Right cardiac atrium (tissue), 5 donors: ENCODE data around the gene NOL6. TPM values are rescaled to one million over a fixed set of nuclear protein-coding genes. Genes with fewer than 3 reads are reported as not detected.
"Not testable (repeated sequence)": the region's sequence is repeated elsewhere in the genome, so short reads cannot be mapped to it uniquely, and the experiment has no call there.

Experiments used
- ATAC-seq, 2 donors: fragments of 200-7000 bp; cut with Tn5 transposase; one replicate each; pipeline versions ENCODE4 v1.8.0 to v1.9.1; 2020; ENCODE audit warnings: moderate library complexity in 2 of 2, mild to moderate bottlenecking in 1 of 2
- DNase-seq, 3 donors: peaks; one replicate each; pipeline ENCODE4 v3.0.0-alpha.2; 2020
- H3K27ac ChIP-seq: one replicate; pipeline ENCODE4 v1.5.1; 2013; ENCODE audit warnings: mild to moderate bottlenecking, low read length, control low read depth, moderate library complexity
- H3K27me3 ChIP-seq: one replicate; pipeline ENCODE4 v1.6.1; 2013; ENCODE audit not compliant: control insufficient read depth, insufficient read depth
- H3K4me1 ChIP-seq: one replicate; pipeline ENCODE4 v1.6.1; 2013; ENCODE audit warnings: low read length; ENCODE audit not compliant: control insufficient read depth, insufficient read depth
- H3K4me3 ChIP-seq: one replicate; pipeline ENCODE4 v1.5.1; 2013; ENCODE audit warnings: low read length, control low read depth
- H3K9me3 ChIP-seq: one replicate; pipeline ENCODE4 v1.6.1; 2013; ENCODE audit warnings: low read length; ENCODE audit not compliant: control insufficient read depth
- WGBS: extraction: QIAGEN DNeasy Blood & Tissue Kit; methylation state at CpG from one replicate; pipeline ENCODE4 v1.1.7; 2013; 5-methylcytosine and 5-hydroxymethylcytosine counted together
- intact Hi-C, 4 donors: fragments of 100-400 bp; cut with DNase I; formaldehyde crosslinking; loops; one replicate each; pipeline versions ENCODE4 v1.11.0 to v1.14.0; 2022 to 2023
- long read RNA-seq, 4 donors: library from polyadenylated mRNA; unstranded; transcript quantifications; one replicate each; pipeline ENCODE4 v2.0.0, GENCODE V29; 2020 to 2021
- polyA plus RNA-seq: library from polyadenylated mRNA; stranded (reverse); fragments of 200-250 nt; gene quantifications from one replicate; pipeline ENCODE4 v1.2.3, GENCODE V29; 2013
- total RNA-seq, 4 donors: library from RNA; stranded (reverse); fragmentation: NEBNext Ultra II Directional; extraction: Animal tissue kit (Norgen Biotek cat#: 25700); gene quantifications; one replicate each; pipeline ENCODE4 v1.2.1, GENCODE V29; 2021
- donor health status: healthy with polysubstance abuse.
- donor health status: DM: no; HTN: yes; CAD: no.
- donor health status: DM: no; HTN: no; CAD: no.
- donor health status: DM: no; HTN: yes; CAD: no; lungs with severe emphysema.
- donor health status: DM: yes; HTN: yes; CAD: no.

Gene NOL6, protein sequence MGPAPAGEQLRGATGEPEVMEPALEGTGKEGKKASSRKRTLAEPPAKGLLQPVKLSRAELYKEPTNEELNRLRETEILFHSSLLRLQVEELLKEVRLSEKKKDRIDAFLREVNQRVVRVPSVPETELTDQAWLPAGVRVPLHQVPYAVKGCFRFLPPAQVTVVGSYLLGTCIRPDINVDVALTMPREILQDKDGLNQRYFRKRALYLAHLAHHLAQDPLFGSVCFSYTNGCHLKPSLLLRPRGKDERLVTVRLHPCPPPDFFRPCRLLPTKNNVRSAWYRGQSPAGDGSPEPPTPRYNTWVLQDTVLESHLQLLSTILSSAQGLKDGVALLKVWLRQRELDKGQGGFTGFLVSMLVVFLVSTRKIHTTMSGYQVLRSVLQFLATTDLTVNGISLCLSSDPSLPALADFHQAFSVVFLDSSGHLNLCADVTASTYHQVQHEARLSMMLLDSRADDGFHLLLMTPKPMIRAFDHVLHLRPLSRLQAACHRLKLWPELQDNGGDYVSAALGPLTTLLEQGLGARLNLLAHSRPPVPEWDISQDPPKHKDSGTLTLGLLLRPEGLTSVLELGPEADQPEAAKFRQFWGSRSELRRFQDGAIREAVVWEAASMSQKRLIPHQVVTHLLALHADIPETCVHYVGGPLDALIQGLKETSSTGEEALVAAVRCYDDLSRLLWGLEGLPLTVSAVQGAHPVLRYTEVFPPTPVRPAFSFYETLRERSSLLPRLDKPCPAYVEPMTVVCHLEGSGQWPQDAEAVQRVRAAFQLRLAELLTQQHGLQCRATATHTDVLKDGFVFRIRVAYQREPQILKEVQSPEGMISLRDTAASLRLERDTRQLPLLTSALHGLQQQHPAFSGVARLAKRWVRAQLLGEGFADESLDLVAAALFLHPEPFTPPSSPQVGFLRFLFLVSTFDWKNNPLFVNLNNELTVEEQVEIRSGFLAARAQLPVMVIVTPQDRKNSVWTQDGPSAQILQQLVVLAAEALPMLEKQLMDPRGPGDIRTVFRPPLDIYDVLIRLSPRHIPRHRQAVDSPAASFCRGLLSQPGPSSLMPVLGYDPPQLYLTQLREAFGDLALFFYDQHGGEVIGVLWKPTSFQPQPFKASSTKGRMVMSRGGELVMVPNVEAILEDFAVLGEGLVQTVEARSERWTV
- total RNA-seq (10 to 100 TPM; 13.7 to 24.6 (median 15.4) TPM), polyA plus RNA-seq (13.5 TPM)
- long read RNA-seq, donor 1, full-length matches to known transcripts: 4 of 28 reads
- long read RNA-seq, donor 1, partial matches to known transcripts: 20 of 28 reads
- long read RNA-seq, donor 1, other reads (novel, unspliced or antisense): 4 of 28 reads
- long read RNA-seq, donor 2, full-length matches to known transcripts: 4 of 8 reads
- long read RNA-seq, donor 2, partial matches to known transcripts: 3 of 8 reads
- long read RNA-seq, donor 2, other reads (novel, unspliced or antisense): 1 of 8 reads
- long read RNA-seq, donor 3, full-length matches to known transcripts: 2 of 63 reads
- long read RNA-seq, donor 3, partial matches to known transcripts: 50 of 63 reads
- long read RNA-seq, donor 3, other reads (novel, unspliced or antisense): 11 of 63 reads
- long read RNA-seq, donor 4, full-length matches to known transcripts: 7 of 21 reads
- long read RNA-seq, donor 4, partial matches to known transcripts: 8 of 21 reads
- long read RNA-seq, donor 4, other reads (novel, unspliced or antisense): 6 of 21 reads

DNA sequence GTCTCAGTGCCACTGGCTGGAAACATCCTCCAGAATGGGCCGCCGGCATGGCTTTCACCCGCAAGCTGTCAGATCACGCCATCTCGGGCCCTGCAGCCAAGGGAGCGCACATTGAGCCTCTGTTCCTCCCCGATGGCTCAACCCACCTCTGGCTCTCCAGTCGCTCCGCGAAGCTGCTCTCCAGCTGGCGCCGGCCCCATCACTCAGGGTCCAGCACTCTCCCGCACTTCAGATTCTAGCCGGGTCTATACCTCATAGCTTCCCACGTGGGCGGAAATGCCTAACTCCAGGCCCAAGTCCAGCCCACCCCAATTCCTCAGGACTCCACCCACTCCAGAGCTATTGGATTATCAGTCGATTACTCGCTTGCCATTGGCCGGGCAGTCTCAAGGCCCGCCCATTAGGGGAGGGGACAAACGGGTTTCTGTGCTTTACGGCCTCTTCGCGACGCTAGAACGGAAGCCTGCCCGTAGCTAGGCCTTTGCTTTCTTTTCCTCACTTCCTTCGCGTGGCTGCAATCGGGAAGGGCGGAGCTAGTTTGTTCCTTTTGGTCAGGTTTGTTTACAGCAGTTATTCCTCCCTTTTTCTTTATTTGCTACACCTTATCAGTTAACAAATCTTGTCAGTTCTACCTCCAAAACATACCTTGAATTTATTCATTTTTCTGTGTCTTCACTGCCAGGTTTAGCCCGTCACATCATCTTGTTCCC lies at the start of gene NOL6:
Gene NOL6 (minus strand): TSS at position 282 of the 710 bp plus-strand sequence. CDS start 82 bp downstream, at position 200.
- Histone ChIP-seq H3K27ac (peak within 1 kb of the TSS; percentile 44), H3K27me3 (no peaks in the 10 kb centered on the region), H3K4me1 (no peaks in the 10 kb centered on the region), H3K9me3 (no peaks in the 10 kb centered on the region), H3K4me3 (peak within 1 kb of the TSS; percentile 71)
- intact Hi-C loops: loop anchor here in 2 of 4 donors (5.0 to 10.0 kb wide), 2 partner anchors 39 to 119 kb away; no protein-coding TSS in a partner anchor
- ATAC-seq: peak; percentile 100
- whole genome bisulfite sequencing: under 1% methylated on average over 32 of the region's 32 CpGs
- peak; percentile 98 to 99 (median 99) for DNase-seq

DNA sequence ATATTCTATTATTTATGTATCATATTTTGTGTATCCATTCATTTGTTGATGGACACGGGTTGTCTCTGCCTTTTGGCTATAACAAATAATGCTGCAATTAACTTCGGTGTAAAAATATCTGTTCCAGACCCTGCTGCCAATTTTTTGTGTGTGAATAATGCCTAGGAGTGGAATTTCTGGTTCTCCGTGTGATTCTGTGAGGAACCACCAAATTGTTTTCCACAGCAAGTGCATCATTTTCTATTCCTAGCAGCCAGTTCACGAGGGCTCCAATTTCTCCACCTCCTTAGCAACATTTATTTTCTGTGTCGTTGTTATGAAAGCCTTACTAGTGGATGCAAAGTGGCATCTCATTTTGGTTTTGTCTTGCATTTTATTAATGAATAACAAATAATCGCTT lies 48.1 kb upstream of the NOL6 start:
- H3K4me1 ChIP-seq, H3K4me3 ChIP-seq, H3K27me3 ChIP-seq, H3K27ac ChIP-seq, intact Hi-C loops, DNase-seq, ATAC-seq, H3K9me3 ChIP-seq: not testable (repeated sequence)
- WGBS: 67% methylated on average over 6 of the region's 6 CpGs

DNA sequence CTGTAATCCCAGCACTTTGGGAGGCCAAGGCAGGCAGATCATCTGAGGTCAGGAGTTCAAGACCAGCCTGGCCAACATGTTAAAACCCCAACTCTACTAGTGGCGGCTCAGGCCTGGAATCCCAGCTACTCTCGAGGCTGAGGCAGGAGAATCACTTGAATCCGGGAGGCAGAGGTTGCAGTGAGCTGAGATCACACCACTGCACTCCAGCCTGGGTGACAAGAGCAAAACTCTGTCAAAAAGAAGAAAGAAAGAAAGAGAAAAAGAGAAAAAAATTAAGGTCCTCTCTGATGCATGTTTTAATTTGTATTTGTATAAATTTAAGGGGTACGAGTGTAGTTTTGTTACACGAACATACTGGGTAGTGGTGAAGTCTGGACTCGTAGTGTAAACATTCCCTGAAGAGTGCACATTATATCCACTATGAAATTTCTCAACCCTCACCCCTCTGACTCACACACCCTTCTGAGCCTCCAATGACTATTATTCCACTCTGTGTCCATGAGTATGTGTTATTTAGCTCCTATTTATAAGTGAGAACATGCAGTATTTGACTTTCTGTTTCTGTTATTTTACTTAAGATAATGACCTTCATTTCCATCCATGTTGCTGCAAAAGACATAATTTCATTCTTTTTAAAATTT lies 44.3 kb upstream of the NOL6 start:
- ATAC-seq, H3K9me3 ChIP-seq, DNase-seq, H3K4me3 ChIP-seq, H3K27me3 ChIP-seq, intact Hi-C loops, H3K4me1 ChIP-seq, H3K27ac ChIP-seq: not testable (repeated sequence)
- WGBS: 52% methylated on average over 6 of the region's 6 CpGs

DNA sequence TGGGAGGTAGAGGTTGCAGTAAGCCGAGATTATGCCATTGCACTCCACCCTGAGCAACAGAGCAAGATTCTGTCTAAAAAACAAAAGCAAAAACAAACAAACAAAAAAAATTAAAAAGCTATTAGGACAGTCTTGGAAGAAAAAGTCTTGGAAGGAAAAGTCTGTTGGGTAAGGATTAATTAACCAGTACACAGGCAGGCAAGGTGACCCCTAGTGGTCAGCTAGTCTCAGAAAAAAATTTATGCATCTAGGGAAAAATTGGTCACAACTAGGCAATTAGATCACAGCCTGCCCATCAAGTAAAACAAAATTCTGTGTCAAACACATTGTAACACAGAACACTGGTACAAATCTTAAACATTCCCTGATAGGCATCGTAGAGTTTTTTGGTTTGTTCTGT lies 43.6 kb upstream of the NOL6 start:
- DNase-seq: no peak
- H3K4me1 ChIP-seq: no peaks in the 10 kb centered on the region
- H3K9me3 ChIP-seq: no peaks in the 10 kb centered on the region
- no peak overlapping the region for H3K27ac ChIP-seq
- no peak overlapping the region for H3K4me3 ChIP-seq
- WGBS: 77% methylated on average over 2 of the region's 2 CpGs
- ATAC-seq: peak in 1 of 2 donors; percentile 69
- intact Hi-C loops: no loop called here
- no peaks in the 10 kb centered on the region for H3K27me3 ChIP-seq

DNA sequence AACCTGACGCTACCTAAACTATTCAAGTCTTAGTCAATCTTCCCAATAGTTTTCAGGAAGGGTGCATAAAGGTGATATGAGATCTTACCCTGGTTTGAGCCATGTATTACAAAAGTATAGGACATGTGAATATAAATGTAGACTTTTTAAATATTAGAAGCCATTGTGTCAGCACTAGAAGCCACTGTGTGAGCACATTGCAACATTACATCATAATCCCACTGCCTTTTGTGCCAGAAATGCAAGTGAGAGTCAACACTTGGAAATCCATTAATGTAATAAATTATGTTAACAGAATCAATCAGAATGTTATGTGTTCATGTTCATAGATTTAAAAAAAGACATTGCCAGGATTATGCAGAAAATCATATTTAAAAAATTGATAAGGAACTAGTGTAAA lies 42.7 kb upstream of the NOL6 start:
- H3K27ac ChIP-seq, H3K4me1 ChIP-seq, H3K4me3 ChIP-seq, intact Hi-C loops, DNase-seq, ATAC-seq, H3K9me3 ChIP-seq, H3K27me3 ChIP-seq: not testable (repeated sequence)
- WGBS: 92% methylated on average over 1 of the region's 1 CpG

DNA sequence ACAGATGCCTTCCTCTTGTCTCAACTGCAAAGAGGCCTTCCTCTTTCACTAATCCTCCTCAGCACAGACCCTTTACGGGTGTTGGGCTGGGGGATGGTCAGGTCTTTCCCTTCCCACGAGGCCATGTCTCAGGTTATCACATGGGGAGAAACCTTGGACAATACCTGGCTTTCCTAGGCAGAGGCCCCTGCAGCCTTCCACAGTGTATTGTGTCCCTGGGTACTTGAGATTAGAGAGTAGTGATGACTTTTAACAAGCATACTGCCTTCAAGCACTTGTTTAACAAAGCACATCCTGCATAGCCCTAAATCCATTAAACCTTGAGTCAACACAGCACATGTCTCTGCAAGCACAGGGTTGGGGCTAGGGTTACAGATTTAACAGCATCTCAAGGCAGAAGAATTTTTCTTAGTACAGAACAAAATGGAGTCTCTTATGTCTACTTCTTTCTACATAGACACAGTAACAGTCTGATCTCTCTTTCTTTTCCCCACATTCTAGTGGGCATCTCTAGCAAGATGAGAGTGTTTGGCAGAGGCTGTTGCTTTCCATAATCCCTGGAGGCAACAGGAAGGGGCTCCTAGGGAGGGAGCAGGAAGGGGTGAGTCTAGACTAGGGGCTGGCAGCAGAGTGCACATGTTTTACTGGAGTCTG lies 41.7 kb upstream of the NOL6 start:
- H3K9me3 ChIP-seq, intact Hi-C loops, H3K27me3 ChIP-seq, H3K4me3 ChIP-seq, H3K27ac ChIP-seq, H3K4me1 ChIP-seq, DNase-seq, ATAC-seq: not testable (repeated sequence)
- WGBS: 59% methylated on average over 2 of the region's 2 CpGs

DNA sequence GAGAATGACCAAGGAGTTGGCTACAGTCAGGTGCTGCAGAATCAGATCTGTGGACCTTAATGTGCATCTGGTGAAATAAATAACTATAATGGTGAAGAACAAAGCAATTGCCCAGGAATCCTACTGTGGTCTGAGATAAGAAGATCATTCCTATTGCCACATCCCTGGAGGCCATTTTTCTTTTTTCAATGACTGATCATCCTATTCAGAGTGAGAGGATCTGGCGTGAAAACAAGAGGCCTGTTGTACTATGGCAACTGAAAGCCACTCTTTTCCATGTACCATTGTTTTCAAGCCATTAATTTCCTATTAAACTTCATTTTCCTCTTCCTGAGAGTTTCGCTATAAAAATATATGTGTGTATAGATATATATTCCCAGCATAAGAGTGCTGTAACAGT lies 38.8 kb upstream of the NOL6 start:
- intact Hi-C loops: loop anchor here in 1 of 4 donors (5.0 kb wide), 1 partner anchor 40 kb away; the partner anchor contains the start of gene NOL6
- not testable (repeated sequence) for ATAC-seq

DNA sequence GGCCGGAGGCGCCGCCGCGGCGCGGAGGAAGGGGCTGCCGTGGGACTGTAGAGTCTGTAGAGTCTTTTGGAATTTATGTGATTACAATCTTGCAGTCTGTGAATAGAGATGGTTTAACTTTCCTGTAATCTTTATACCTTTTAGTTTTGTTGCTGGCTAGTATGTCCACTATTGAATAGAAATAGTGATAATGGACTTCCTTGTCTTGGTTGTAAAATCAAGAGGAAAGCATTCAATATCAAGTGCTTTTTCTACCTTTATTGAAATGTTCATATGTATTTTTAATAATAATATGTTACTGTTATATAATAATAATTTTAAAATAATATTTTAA lies 37.4 kb upstream of the NOL6 start:
- H3K27me3 ChIP-seq, H3K9me3 ChIP-seq, ATAC-seq, DNase-seq, H3K4me1 ChIP-seq: not testable (repeated sequence)
- intact Hi-C loops: loop anchor here in 1 of 4 donors (5.0 kb wide), 1 partner anchor 39 kb away; the partner anchor contains the start of gene NOL6
- peak overlapping the region; percentile 92 for H3K27ac ChIP-seq
- under 1% methylated on average over 8 of the region's 8 CpGs for WGBS
- H3K4me3 ChIP-seq: peak overlapping the region; percentile 89

More for the DNA sequence above, 38.8 kb upstream of the NOL6 start:
- H3K27ac ChIP-seq, H3K9me3 ChIP-seq, H3K4me3 ChIP-seq, H3K4me1 ChIP-seq, H3K27me3 ChIP-seq, DNase-seq: not testable (repeated sequence)
- WGBS: 83% methylated on average over 2 of the region's 2 CpGs
